ENCODE results near the gene TSPYL6.

DNA sequence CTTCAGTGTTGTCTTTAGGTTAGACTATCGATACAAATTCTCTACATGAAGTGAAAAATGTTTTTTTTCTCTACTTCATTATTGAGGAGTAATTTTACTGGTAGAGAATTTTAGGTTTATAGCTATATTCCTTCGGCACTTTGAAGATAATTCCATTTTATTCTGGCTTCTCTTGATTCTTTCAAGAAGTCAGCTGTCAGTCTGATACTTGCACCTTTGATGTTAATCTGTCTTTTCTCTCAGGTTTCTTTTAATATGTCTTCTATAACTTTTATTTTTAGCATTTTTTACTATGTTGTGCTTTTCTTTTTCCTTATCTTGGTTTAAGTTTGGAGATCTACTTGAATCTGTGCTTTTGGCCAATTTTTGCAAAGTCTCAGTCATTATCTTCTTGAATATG, 18.6 kb downstream of the TSPYL6 start:
- no peak for TF ChIP-seq HDAC6 (IDR thresholded peaks at IDR 0.05; ENCODE audit: low read depth, low read length)
- TF ChIP-seq EZH2 (IDR thresholded peaks at IDR 0.05; ENCODE audit: low read depth, low read length, severe bottlenecking): no peak
- TF ChIP-seq ATF3 (IDR thresholded peaks at IDR 0.05; ENCODE audit: insufficient read depth, low read depth, low read length): no peak
- TF ChIP-seq, protein P1, sequence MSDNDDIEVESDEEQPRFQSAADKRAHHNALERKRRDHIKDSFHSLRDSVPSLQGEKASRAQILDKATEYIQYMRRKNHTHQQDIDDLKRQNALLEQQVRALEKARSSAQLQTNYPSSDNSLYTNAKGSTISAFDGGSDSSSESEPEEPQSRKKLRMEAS (IDR thresholded peaks at IDR 0.05): no peak
- TF ChIP-seq, protein P2, sequence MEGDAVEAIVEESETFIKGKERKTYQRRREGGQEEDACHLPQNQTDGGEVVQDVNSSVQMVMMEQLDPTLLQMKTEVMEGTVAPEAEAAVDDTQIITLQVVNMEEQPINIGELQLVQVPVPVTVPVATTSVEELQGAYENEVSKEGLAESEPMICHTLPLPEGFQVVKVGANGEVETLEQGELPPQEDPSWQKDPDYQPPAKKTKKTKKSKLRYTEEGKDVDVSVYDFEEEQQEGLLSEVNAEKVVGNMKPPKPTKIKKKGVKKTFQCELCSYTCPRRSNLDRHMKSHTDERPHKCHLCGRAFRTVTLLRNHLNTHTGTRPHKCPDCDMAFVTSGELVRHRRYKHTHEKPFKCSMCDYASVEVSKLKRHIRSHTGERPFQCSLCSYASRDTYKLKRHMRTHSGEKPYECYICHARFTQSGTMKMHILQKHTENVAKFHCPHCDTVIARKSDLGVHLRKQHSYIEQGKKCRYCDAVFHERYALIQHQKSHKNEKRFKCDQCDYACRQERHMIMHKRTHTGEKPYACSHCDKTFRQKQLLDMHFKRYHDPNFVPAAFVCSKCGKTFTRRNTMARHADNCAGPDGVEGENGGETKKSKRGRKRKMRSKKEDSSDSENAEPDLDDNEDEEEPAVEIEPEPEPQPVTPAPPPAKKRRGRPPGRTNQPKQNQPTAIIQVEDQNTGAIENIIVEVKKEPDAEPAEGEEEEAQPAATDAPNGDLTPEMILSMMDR (IDR thresholded peaks at IDR 0.05; ENCODE audit: control extremely low read depth in 1 of 3, insufficient read depth in 1 of 3, low read depth in 1 of 3, low read length in 3 of 3): no peak
- TF ChIP-seq TAF1 (IDR thresholded peaks at IDR 0.05; ENCODE audit: low read depth, low read length): no peak
- no peak for TF ChIP-seq PHF8 (conservative IDR thresholded peaks at IDR 0.05; ENCODE audit: low read depth, low read length)
- TF ChIP-seq SP1 (IDR thresholded peaks at IDR 0.05; ENCODE audit: low read depth, low read length): no peak
- no peak for TF ChIP-seq KDM5A (IDR thresholded peaks at IDR 0.05; ENCODE audit: low read length)
- no peak for TF ChIP-seq RAD21 (IDR thresholded peaks at IDR 0.05 in 1 of 2, conservative IDR thresholded peaks at IDR 0.05 in 1 of 2; ENCODE audit: low read depth in 2 of 2, low read length in 2 of 2)
- TF ChIP-seq EGR1 (IDR thresholded peaks at IDR 0.05; ENCODE audit: borderline replicate concordance, low read depth, low read length): no peak
- no peak for TF ChIP-seq POLR2AphosphoS5 (IDR thresholded peaks at IDR 0.05; ENCODE audit: low read depth, low read length)

All from H1 (cell line).